Bronchial epithelial cell (primary cell): ENCODE results near the gene KRT17. TPM values are rescaled to one million over a fixed set of nuclear protein-coding genes. Genes with fewer than 3 reads are reported as not detected.
A peak's percentile ranks its signal among the peaks of the same experiment; 100 is the strongest.
"Not testable (repeated sequence)": the region's sequence is repeated elsewhere in the genome, so short reads cannot be mapped to it uniquely, and the experiment has no call there.

Source experiments
- DNase-seq: peaks from one replicate; pipeline ENCODE4 v3.0.0-alpha.2; 2010; ENCODE audit warnings: low read depth
- FAIRE-seq: peaks from 2 replicates; lab custom pipeline; 2011; peaks lifted over from hg19 to GRCh38; lab: Jason Lieb, UNC
- H3K27me3 ChIP-seq: 2 replicates; pipeline ENCODE4 v1.5.1; 2011; ENCODE audit warnings: low read length; ENCODE audit not compliant: control insufficient read depth, insufficient read depth
- H3K36me3 ChIP-seq: 2 replicates; pipeline ENCODE4 v1.5.1; 2011; ENCODE audit warnings: low read length; ENCODE audit not compliant: control insufficient read depth, insufficient read depth
- H3K4me3 ChIP-seq: 2 replicates; pipeline ENCODE4 v1.5.1; 2011; ENCODE audit warnings: mild to moderate bottlenecking, low read depth, low read length, control low read depth
- total RNA-seq: library from RNA; depleted of rRNA; stranded (reverse); fragments of >200 nt; gene quantifications from 2 replicates; pipeline ENCODE4 v1.2.1, GENCODE V29; 2014
- TF ChIP-seq, protein P1 (sequence below): IDR thresholded peaks from 2 replicates; pipeline ENCODE4 v1.5.1; 2011; ENCODE audit warnings: mild to moderate bottlenecking, moderate library complexity, low read length, control low read depth, inconsistent platforms; ENCODE audit not compliant: insufficient read depth, severe bottlenecking

KRT17 gene
- total RNA-seq, 1 donor from 2014 or later = 30,463 TPM

DNA sequence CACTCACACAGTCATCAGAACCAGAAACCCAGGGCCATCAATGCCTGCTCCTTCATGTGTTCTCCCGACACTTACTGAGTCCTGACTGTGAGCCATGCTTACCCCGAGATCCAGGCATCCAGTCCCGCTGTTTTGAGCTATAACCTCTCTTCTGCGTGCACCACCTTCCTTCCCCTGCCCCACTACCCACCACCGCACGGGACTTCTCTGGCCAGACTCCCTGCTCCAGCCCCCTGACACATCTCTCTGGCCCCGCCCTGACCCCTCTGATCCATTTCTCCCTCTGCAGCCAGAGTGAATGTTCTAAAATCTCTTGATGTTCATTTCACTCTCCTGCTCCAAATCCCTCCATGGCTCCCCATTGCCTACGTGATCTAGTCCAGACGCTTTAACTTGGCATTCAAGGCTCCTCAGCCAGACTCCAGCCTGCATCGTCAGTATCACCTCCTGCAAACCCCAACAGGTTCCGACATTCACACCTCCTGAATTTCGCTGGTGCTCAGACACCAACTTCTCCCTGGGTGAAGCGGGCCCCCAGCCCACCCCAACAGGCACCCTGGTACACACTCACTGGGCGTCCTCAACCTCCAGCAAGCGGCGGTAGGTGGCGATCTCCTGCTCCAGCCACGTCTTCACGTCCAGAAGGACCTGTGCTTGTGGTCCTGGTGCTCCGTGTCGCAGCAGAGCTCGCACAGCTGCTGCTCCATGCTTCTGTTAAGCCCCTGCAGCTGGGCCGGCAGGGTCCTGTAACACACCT is 3.1 kb upstream of the KRT17 start:
- TF ChIP-seq, protein P1, sequence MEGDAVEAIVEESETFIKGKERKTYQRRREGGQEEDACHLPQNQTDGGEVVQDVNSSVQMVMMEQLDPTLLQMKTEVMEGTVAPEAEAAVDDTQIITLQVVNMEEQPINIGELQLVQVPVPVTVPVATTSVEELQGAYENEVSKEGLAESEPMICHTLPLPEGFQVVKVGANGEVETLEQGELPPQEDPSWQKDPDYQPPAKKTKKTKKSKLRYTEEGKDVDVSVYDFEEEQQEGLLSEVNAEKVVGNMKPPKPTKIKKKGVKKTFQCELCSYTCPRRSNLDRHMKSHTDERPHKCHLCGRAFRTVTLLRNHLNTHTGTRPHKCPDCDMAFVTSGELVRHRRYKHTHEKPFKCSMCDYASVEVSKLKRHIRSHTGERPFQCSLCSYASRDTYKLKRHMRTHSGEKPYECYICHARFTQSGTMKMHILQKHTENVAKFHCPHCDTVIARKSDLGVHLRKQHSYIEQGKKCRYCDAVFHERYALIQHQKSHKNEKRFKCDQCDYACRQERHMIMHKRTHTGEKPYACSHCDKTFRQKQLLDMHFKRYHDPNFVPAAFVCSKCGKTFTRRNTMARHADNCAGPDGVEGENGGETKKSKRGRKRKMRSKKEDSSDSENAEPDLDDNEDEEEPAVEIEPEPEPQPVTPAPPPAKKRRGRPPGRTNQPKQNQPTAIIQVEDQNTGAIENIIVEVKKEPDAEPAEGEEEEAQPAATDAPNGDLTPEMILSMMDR = no peak
- FAIRE-seq (peak; percentile 83), DNase-seq (no peak)
- peaks cover 16% of the 10 kb centered on the region for H3K36me3 ChIP-seq
- H3K4me3 ChIP-seq = no peak overlapping the region
- no peaks in the 10 kb centered on the region for H3K27me3 ChIP-seq

GRCh38 chr17:41626914-41627295 is 2.5 kb upstream of the KRT17 start:
- not testable (repeated sequence) for FAIRE-seq, H3K4me3 ChIP-seq, DNase-seq, H3K27me3 ChIP-seq
- peaks cover 18% of the 10 kb centered on the region for H3K36me3 ChIP-seq

DNA sequence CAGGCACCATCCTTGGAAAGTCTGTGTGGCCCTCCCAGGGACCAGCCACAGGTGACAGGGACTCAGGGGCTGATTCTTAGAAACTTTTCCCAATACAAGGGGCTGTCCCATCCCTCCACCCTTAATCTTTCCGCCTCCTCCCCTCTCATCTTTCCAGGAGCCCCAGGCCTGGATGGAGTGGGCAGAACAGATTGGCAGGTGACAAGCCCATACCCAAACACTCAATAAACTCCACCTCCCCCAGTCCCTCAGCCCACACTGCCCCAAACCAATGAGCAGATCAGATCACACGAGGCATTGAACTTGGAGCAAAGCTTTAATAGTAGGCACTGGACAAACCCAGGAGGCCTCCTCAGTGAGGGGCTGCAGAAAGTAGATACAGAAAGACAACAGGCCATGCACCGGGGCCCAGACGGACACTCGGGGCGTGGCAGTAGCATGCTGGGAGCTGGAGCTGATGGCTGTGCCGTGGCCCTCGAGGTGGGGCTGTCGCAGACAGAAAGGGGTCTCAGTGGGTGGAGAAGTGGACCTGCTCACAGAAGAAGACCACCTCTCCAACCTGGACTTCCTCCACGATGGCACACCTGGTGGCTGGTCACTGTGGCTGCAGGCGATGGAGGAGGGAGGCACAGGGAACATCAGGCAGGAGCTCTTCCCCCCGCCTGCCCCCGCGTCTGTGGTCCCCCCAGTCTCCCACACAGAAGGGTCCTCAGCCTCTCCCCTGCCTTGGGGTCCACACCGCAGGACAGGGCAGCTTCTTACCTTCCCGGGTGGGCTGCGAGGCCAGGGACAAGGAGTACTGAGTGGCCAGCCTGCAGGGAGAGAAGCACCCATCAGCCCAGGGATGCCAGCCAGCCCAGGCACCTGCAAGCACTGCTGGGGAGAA is 1.9 kb upstream of the KRT17 start:
- FAIRE-seq, H3K4me3 ChIP-seq, DNase-seq, H3K27me3 ChIP-seq: not testable (repeated sequence)
- H3K36me3 ChIP-seq = peaks cover 18% of the 10 kb centered on the region
- TF ChIP-seq, protein P1 = peak; percentile 4

- peak; percentile 94 for DNase-seq
- no peak for FAIRE-seq
- H3K27me3 ChIP-seq = no peaks in the 10 kb centered on the region
Measured at GRCh38 chr17:41625602-41626001, 1.2 kb upstream of the KRT17 start.

GRCh38 chr17:41623184-41623861 is 1.1 kb downstream of the KRT17 start:
- FAIRE-seq, DNase-seq, H3K27me3 ChIP-seq: not testable (repeated sequence)
- Histone ChIP-seq H3K36me3 (peaks cover 18% of the 10 kb centered on the region), H3K4me3 (peak overlapping the region; percentile 45)

More at GRCh38 chr17:41625602-41626001, 1.2 kb upstream of the KRT17 start:
- no peak overlapping the region for H3K4me3 ChIP-seq
- TF ChIP-seq, protein P1 = no peak
- peaks cover 18% of the 10 kb centered on the region for H3K36me3 ChIP-seq

DNA sequence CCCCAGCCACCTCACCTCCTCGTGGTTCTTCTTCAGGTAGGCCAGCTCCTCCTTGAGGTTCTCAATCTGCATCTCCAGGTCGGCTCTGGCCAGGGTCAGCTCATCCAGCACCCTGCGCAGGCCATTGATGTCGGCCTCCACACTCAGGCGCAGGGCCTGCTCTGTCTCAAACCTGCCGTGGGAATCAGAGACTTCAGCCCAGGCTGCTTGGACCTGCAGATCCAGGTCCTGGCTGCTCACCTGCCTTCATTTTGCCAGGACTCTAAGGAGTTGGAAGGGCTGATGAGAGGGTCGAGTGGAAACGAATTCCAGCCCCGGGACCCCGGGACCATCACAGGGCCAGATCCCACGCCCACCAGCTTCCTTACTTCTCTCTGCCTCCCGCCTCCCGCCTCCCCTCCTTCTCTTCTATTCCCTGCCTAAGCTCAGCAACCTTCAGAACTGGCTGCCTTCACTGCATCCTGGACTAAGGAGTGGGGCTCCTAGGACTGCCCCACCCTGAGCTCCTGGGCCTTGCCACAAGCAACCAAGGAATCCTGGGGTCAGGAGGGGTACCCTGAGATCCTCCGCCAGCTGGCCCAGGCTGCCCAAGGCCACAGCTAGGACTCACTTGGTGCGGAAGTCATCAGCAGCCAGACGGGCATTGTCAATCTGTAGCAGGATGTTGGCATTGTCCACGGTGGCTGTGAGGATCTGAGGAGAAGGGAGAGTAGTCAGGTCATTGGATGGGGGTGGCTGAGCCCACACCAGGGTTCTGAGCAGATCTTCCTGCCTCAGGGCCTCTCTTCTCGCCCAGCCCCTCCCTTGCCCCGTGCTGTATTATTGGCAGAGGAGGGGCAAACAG is 1.8 kb downstream of the KRT17 start:
- peaks cover 18% of the 10 kb centered on the region for H3K36me3 ChIP-seq
- not testable (repeated sequence) for H3K27me3 ChIP-seq
- DNase-seq (peak; percentile 43), FAIRE-seq (peak; percentile 97)
- peak overlapping the region; percentile 45 for H3K4me3 ChIP-seq
